NCI-H82 treated with DMSO at 0.1 percent for 48 hours (cell line): ENCODE data around the gene NEUROD4.

Experiments used
- DNase-seq: peaks from one replicate; lab custom pipeline; 2025; ENCODE audit not compliant: unreplicated experiment; lab: John Stamatoyannopoulos, UW

The NEUROD4 gene

DNA sequence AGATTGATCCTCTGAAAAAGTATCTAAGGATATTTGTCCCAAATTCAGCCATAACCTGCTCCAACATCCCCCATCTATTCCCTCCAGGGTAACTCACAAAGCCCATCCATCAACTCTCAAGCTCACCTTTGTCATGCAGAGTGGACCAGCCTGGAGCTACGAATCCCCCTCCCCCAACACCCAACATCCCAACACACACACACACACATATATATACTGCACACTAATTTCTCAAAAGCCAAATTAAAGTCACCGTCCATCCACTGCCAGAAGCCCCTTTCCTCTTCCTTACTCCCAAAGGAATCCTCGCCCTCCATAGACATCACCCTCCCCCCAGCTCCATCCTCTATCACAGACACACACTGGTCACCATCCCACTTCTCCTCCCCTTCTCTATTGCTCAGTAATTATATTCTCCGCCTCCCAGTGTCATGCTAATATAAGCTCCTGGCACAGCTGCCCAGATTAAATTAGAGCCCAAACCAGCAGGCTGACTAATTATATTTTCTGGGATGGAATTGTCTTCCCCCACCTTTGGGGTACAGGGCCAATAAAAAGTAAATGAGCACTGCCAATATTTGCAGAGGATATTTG lies 21.7 kb upstream of the NEUROD4 start:
- DNase-seq, result peak; percentile 14

- no peak for DNase-seq
Observed at GRCh38 chr12:54998958-54999510, 20.7 kb upstream of the NEUROD4 start.

GRCh38 chr12:55001198-55001868 lies 18.4 kb upstream of the NEUROD4 start:
- DNase-seq, result no peak

DNA sequence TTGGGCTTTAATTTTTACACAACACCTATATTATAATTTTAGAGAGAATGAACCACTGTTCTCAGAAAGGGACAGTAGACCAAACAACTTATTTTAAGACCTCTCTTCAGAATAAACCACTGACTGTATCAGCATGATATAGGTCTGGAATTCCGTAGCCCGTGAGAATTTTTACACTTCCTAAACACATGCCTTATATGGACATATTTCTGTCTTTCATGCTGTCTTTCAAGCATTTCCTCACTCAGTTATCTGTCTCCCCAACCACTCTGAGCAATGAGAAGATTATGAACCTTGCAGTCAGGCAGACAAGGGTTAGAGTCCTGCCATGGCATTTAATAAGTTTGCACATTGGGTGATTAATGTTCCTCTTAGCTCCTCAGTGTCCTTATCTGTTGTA lies 17.4 kb upstream of the NEUROD4 start:
- DNase-seq, result no peak

GRCh38 chr12:55008944-55009585 lies 10.7 kb upstream of the NEUROD4 start:
- peak; percentile 87 for DNase-seq

DNA sequence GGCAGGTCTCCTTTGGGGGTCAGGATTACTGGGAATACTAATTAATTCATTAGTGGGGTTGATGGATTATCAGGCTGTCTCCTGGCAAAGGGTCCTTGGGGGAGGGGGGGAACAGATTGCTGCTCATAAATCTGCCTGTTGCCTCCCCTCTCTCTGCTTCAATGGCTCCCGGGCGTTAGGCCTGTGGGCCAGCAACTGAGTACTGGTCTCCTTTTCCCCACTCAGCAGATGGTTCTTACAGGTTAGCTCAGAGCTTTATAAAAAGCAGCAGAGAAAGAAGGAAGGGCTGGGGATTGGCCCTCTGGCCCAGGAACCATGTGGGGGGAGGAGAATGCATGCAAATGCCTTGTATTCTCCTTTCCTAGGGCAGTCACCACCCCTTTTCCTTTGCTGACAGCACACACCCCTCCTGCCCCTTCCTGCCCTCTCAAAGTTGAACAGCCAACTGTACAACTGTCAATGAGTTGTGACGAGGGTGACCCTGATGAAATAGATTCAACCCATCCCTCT lies 2.3 kb upstream of the NEUROD4 start:
- peak; percentile 97 for DNase-seq

- peak; percentile 20 for DNase-seq
Observed at GRCh38 chr12:55024575-55024974, 4.8 kb downstream of the NEUROD4 start.

DNA sequence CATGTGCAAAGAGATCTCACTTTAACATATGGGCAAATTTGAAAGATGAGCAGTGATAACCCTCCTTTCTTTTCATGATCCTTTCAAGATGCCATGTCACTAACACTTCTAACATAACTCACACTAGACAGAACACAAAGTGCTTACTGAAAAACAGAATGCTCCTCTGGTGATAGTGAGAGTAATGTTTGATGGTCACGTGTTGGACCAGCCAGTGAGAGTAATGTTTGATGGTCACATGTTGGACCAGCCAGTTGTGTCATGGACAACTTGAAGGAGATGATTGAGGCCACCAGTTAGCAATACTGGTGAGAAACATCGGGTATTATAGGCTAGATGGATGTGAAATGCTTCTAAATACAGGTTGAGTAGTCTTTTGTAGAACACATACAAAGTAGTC lies 5.7 kb downstream of the NEUROD4 start:
- no peak for DNase-seq

GRCh38 chr12:55034218-55034617 lies 14.4 kb downstream of the NEUROD4 start:
- peak; percentile 72 for DNase-seq

DNA sequence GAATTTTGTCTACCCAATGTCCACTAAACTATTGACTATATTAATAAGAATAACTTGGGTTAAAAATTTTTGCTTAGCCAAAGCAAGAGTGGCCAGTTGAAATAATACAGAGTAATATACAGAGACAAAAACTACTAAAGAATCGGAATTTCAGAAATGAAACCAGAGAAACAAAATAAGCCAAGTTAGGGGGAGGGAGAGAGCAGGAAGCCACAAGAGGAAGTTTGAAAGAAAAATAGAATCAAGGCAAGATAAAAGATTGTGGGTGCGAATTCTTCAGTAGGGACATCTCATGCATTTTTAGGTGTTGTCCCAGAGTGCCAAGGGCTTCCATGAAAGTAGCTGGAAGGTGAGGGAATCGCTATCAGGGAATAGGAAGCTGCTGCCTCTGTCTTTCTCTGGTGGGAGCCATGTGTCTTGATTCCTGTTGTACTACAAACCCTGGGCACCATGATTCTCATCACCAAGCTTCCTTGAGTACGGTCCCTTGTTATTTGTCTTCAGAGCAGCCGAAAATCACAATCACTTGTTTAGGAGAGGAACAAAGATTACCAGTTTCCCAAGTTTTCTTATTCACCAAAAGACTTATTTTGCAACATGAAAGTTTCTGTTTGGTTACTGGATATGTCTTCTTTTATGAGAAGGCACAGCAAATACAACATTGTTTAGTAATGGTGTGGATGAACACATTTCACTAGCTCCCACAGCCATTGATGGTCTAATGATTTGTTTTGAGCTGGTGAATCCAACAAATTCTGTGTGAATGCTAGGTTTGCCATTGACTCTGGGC lies 16.7 kb downstream of the NEUROD4 start:
- DNase-seq, result no peak

DNA sequence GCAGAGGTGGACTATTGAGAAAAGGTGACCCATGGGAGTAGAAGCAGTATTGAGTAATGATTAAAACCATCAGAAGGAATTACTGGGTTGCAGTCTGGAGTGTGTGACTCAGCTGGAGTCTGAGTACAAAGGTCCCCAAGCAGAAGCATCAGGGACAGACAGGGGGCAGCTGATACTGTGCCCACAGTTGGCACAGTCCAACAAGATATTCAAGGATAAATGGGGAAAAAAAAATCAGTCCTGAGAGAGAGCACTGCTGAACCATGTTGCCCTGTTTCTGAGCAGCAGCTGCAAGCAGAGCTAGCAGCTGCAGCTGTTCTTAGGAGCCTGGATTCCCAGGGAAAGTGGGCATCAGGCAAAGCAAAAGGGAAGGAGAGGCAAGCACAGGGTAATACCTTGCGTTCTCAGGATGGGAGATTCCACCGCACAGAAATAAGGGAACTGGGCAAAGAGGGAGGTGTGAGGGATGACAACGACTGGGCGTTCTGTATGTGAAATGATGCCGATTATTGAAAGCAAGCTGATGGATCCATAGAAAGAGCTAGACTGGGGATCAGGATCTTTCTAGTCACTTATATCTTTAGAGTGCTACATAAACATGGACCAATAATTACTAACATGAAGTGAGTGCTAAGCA lies 17.7 kb downstream of the NEUROD4 start:
- no peak for DNase-seq

GRCh38 chr12:55039395-55040354 lies 19.9 kb downstream of the NEUROD4 start:
- no peak for DNase-seq

DNA sequence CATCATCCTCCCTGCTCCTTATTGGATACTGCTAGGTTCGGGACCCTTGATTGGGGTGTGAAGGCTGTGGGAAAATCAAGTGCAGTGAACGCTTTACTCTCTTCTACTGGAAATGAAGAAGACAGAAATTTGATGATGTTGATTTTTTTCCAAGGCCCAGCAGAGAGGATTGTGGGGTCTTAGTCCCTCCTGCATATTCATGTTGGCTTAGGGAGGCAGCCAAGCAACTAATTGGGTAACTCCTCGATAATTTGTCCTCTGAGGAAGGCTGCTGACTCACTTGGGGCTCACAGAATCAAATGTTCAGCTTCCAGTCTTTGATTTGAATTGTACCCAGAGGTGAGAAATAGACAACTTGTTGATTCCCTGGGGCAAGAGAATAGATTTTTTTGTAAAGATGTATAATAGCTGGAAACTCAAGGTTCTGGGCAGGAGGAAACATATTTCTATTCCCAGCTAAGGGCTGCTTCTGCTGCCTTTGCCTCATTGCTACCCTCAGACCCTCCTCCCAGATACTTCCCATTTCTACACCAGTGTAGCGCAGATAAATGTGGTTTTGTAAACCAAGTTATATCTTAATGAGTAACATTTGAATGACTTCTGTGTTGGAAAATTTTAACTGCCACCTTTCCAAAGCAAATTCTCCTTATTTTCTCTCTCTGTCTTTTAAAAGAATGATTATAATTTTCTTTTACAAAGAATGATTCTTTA lies 21.7 kb downstream of the NEUROD4 start:
- no peak for DNase-seq

GRCh38 chr12:55043542-55043941 lies 23.8 kb downstream of the NEUROD4 start:
- no peak for DNase-seq

- DNase-seq, result no peak
Observed at GRCh38 chr12:55044135-55044534, 24.4 kb downstream of the NEUROD4 start.

DNA sequence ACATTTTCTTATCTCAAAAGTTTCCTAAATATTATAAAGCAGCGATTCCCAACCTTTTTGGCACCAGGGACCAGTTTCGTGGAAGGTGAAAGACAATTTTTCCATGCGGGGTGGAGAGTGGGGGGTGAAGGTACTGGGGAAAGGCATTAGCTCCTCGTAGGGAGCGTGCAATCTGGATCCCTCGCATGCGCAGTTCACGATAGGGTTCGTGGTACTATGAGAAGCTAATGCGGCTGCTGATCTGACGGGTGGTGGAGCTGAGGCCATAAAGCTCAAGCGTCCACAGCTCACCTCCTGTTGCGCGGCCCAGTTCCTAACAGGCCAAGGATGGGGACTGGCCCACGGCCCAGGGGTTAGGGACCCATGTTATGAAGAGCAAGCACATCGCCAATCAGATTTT lies 29.9 kb downstream of the NEUROD4 start:
- DNase-seq, result no peak

- no peak for DNase-seq
Observed at GRCh38 chr12:55051197-55051947, 31.6 kb downstream of the NEUROD4 start.

DNA sequence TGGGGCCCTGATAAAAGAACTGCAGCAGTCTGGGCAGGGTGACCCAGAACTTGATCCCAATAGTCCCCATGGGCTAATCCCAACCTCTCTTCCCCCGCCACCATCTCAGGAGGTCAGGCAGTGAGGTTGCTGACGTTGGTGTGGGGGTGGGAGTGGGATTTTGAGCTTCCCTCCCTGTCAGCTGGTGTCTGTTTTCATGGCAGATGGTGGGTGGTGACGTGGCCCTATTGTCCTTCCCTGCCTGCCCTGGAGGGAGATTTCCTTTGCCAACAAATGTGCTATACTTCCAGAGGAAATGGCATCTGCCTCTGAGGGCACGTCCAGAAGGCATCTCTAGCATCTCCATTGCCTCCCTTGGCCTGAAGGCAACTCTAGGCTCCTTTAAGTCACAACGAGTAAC lies 37.7 kb downstream of the NEUROD4 start:
- peak; percentile 92 for DNase-seq
